ENCODE measurements around the gene TMEM190.

DNA sequence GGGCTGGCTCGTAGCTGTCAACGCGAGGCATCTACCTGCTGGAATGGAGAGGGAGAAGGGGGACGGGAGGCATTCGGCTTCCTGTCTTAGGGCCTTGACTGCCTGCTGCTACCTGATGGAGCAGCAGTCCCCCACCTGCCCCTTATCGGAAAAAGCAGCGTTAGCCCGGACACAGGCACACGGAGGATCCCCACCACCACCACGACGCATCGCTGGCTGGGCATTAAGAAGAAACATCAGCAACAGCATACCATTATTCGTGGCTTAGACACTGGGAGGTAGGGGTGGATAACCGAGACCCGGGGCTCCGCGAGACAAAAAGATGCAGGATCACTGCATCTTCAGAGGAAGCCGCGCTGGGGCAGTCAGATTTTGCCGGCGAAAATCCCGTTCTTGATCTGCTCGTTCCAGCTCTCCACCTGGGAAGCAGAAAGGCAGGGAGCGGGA, 23.2 kb upstream of the TMEM190 start:
- TF ChIP-seq POLR2A (IDR thresholded peaks at IDR 0.05) = no peak
- TF ChIP-seq, protein P1, sequence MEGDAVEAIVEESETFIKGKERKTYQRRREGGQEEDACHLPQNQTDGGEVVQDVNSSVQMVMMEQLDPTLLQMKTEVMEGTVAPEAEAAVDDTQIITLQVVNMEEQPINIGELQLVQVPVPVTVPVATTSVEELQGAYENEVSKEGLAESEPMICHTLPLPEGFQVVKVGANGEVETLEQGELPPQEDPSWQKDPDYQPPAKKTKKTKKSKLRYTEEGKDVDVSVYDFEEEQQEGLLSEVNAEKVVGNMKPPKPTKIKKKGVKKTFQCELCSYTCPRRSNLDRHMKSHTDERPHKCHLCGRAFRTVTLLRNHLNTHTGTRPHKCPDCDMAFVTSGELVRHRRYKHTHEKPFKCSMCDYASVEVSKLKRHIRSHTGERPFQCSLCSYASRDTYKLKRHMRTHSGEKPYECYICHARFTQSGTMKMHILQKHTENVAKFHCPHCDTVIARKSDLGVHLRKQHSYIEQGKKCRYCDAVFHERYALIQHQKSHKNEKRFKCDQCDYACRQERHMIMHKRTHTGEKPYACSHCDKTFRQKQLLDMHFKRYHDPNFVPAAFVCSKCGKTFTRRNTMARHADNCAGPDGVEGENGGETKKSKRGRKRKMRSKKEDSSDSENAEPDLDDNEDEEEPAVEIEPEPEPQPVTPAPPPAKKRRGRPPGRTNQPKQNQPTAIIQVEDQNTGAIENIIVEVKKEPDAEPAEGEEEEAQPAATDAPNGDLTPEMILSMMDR (IDR thresholded peaks at IDR 0.05) = no peak
- no peak for TF ChIP-seq EP300 (IDR thresholded peaks at IDR 0.05)
